Transverse colon (tissue), 4 donors: Measurements from ENCODE around the gene PRSS1. TPM values are rescaled to one million over a fixed set of nuclear protein-coding genes. Genes with fewer than 3 reads are reported as not detected.
"Not testable (repeated sequence)": the region's sequence is repeated elsewhere in the genome, so short reads cannot be mapped to it uniquely, and the experiment has no call there.

ENCODE experiments used
- DNase-seq: peaks from one replicate; pipeline ENCODE4 v3.0.0-alpha.2; 2019
- H3K27ac ChIP-seq, 4 donors: fragments of 200-600 bp; sonication (generic); 2 replicates each; pipeline ENCODE4 v1.5.1; 2016 to 2018; ENCODE audit warnings: inconsistent platforms in 4 of 4
- H3K27me3 ChIP-seq: fragments of 200-600 bp; sonication (generic); 2 replicates; pipeline ENCODE4 v1.5.1; 2017; ENCODE audit warnings: inconsistent platforms
- H3K36me3 ChIP-seq, 4 donors: fragments of 200-600 bp; sonication (generic); 2 replicates each; pipeline ENCODE4 v1.5.1; 2017 to 2019; ENCODE audit warnings: inconsistent platforms in 4 of 4
- H3K4me1 ChIP-seq, 4 donors: fragments of 200-600 bp; sonication (generic); 2 replicates each; pipeline ENCODE4 v1.5.1; 2017 to 2020; ENCODE audit warnings: inconsistent platforms in 4 of 4
- H3K4me3 ChIP-seq, 4 donors: fragments of 200-600 bp; sonication (generic); 1 replicate in 1 of 4; 2 replicates in 3 of 4; pipeline versions ENCODE4 v1.5.1 to v1.6.1; 2017 to 2019; ENCODE audit warnings: inconsistent platforms in 4 of 4
- H3K9me3 ChIP-seq, 2 donors: fragments of 200-600 bp; sonication (generic); 2 replicates each; pipeline ENCODE4 v1.5.1; 2017 to 2019; ENCODE audit warnings: inconsistent platforms in 2 of 2
- CTCF ChIP-seq, 5 experiments: fragments of 200-600 bp in 3 of 5; fragments of 450-650 bp in 2 of 5; sonication (generic) in 3 of 5; IDR thresholded peaks; 1 replicate in 2 of 5; 2 replicates in 3 of 5; pipeline ENCODE4 v1.5.1; 2016 to 2017; ENCODE audit warnings: antibody characterized with exemption in 5 of 5, inconsistent platforms in 3 of 5, mild to moderate bottlenecking in 2 of 5, moderate library complexity in 1 of 5
- EP300 ChIP-seq: sonication (generic); formaldehyde crosslinking; IDR thresholded peaks from one replicate; pipeline ENCODE4 v1.6.1; 2017; ENCODE audit warnings: antibody characterized with exemption, low read depth
- POLR2A ChIP-seq: fragments of 450-650 bp; IDR thresholded peaks from one replicate; pipeline ENCODE4 v1.6.1; 2016; ENCODE audit warnings: antibody characterized with exemption, mild to moderate bottlenecking, moderate library complexity
- POLR2AphosphoS5 ChIP-seq, 3 donors: sonication (generic); formaldehyde crosslinking; IDR thresholded peaks; one replicate each; pipeline ENCODE4 v1.6.1; 2016; ENCODE audit warnings: antibody characterized with exemption in 3 of 3
- WGBS, 2 donors: methylation state at CpG; one replicate each; pipeline ENCODE4 v1.1.5; 2018; ENCODE audit warnings: low coverage in 1 of 2; 5-methylcytosine and 5-hydroxymethylcytosine counted together
- in situ Hi-C, 4 donors: fragments of 200-750 bp; cut with MboI; loops; one replicate each; pipeline versions ENCODE4 v1.15.0 to v1.15.1; 2017; ENCODE audit warnings: low sequenced_read_pairs in 3 of 4, low pct_ligation_motif_present in 1 of 4, low pct_unique_long_range_greater_than_20kb in 1 of 4
- intact Hi-C: fragments of 100-400 bp; cut with DNase I; formaldehyde crosslinking; loops from one replicate; pipeline ENCODE4 v1.15.1; 2023; ENCODE audit warnings: low total_unique reads
- total RNA-seq, 4 donors: library from RNA; depleted of rRNA; stranded (reverse); fragments of >200 nt; gene quantifications; one replicate each; pipeline ENCODE4 v1.1.0, GENCODE V29; 2016

PRSS1 gene
- total RNA-seq, 4 donors from 2014 or later: not detected

- 67 to 82% methylated on average over 8 to 9 of the region's 9 CpGs for WGBS, 2 donors
- H3K4me3 ChIP-seq: no peak overlapping the region
- no peak overlapping the region for H3K27ac ChIP-seq
- no peaks in the 10 kb centered on the region for H3K4me1 ChIP-seq
- no peaks in the 10 kb centered on the region for H3K27me3 ChIP-seq
- no peaks in the 10 kb centered on the region for H3K9me3 ChIP-seq
- DNase-seq: no peak
- in situ Hi-C loops (loop anchor here in 3 of 4 donors (10.0 to 25.0 kb wide), 3 partner anchors 139 to 152 kb away; no protein-coding TSS in a partner anchor), intact Hi-C loops (no loop called here)
- no peak for TF ChIP-seq EP300
- no peak for TF ChIP-seq CTCF (IDR thresholded peaks at IDR 0.05)
- no peak for TF ChIP-seq POLR2A
- no peak for TF ChIP-seq POLR2AphosphoS5 (IDR thresholded peaks at IDR 0.05)
- no peaks in the 10 kb centered on the region for H3K36me3 ChIP-seq
Observed at GRCh38 chr7:142776206-142776844, 27.1 kb downstream of the PRSS1 start.

DNA sequence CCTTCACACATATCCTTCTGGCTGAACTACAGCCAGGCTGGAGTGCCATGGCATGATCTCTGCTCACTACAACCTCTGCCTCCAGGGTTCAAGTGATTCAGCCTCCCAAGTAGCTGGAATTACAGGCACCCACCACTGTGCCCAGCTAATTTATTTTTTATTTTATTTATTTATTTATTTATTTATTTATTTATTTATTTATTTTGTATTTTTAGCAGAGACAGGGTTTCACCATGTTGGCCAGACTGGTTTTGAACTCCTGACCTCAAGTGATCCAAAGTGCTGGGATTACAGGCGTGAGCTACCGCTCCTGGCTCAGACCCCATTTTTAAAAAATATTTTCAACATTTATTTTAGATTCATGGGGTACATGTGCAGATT is 27.6 kb downstream of the PRSS1 start:
- in situ Hi-C loops: loop anchor here in 3 of 4 donors (10.0 to 25.0 kb wide), 3 partner anchors 140 to 152 kb away; no protein-coding TSS in a partner anchor
- DNase-seq, H3K4me1 ChIP-seq, H3K9me3 ChIP-seq, intact Hi-C loops, H3K4me3 ChIP-seq, H3K27me3 ChIP-seq, H3K36me3 ChIP-seq, H3K27ac ChIP-seq: not testable (repeated sequence)
- 93 to 94% methylated on average over 2 of the region's 2 CpGs for WGBS, 2 donors

DNA sequence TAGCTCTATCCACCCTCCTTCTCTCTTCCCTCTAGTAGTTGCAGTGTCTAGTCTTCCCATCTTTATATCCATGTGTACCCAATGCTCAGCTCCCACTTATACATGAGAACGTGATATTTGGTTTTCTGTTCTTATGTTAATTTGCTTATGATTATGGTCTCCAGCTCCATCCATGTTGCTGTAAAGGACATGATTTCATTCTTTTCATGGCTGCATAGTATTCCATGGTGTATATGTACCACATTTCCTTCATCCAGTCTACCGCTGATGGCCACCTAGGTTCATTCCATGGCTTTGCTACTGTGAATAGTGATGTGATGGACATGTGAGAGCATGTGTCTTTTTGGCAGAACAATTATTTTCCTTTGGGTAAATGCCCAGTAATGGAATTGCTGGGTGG is 28.0 kb downstream of the PRSS1 start:
- Histone ChIP-seq H3K9me3 (no peaks in the 10 kb centered on the region), H3K27me3 (peaks cover 3% of the 10 kb centered on the region), H3K4me1 (no peaks in the 10 kb centered on the region), H3K4me3 (no peak overlapping the region), H3K36me3 (no peaks in the 10 kb centered on the region), H3K27ac (no peak overlapping the region)
- 92 to 97% methylated on average over 2 of the region's 2 CpGs for WGBS, 2 donors
- DNase-seq: no peak
- intact Hi-C loops: no loop called here
- no peak for TF ChIP-seq EP300
- TF ChIP-seq POLR2A: no peak
- TF ChIP-seq POLR2AphosphoS5 (IDR thresholded peaks at IDR 0.05): no peak
- no peak for TF ChIP-seq CTCF (IDR thresholded peaks at IDR 0.05)
- in situ Hi-C loops: loop anchor here in 3 of 4 donors (10.0 to 25.0 kb wide), 3 partner anchors 140 to 153 kb away; no protein-coding TSS in a partner anchor

- Histone ChIP-seq H3K27ac (no peak overlapping the region), H3K4me1 (peaks cover 0 to 4% (median 0%) of the 10 kb centered on the region in 4 donors), H3K27me3 (peaks cover 9% of the 10 kb centered on the region), H3K9me3 (no peaks in the 10 kb centered on the region), H3K36me3 (no peaks in the 10 kb centered on the region), H3K4me3 (peak overlapping the region in 3 of 4 donors; percentile 0 to 32 (median 16))
- intact Hi-C loops: loop anchor here (10.0 kb wide), 1 partner anchor 178 kb away; no protein-coding TSS in a partner anchor
- peak; percentile 90 for DNase-seq
- WGBS, 2 donors: 11 to 13% methylated on average over 9 to 29 of the region's 32 CpGs
- no peak for TF ChIP-seq POLR2A
- no peak for TF ChIP-seq EP300
- TF ChIP-seq POLR2AphosphoS5 (IDR thresholded peaks at IDR 0.05): no peak
- peak; percentile 88 to 96 (median 92) for TF ChIP-seq CTCF (IDR thresholded peaks at IDR 0.05)
- in situ Hi-C loops: loop anchor here in 2 of 4 donors (10.0 to 25.0 kb wide), 2 partner anchors 146 to 148 kb away; no protein-coding TSS in a partner anchor
Observed at GRCh38 chr7:142782922-142783900, 33.9 kb downstream of the PRSS1 start.
